Measurements from ENCODE around the gene NOL3.
A peak's percentile ranks its signal among the peaks of the same experiment; 100 is the strongest.

The NOL3 gene

GRCh38 chr16:67147437-67148140 is 22.7 kb upstream of the NOL3 start:
- FAIRE-seq = no peak
- no peak for TF ChIP-seq POLR2A (IDR thresholded peaks at IDR 0.05; ENCODE audit: low read depth, low read length)
- TF ChIP-seq TAF1 (IDR thresholded peaks at IDR 0.05; ENCODE audit: borderline replicate concordance, low read depth, low read length) = no peak
- DNase-seq (ENCODE audit: insufficient read length) = no peak

GRCh38 chr16:67148221-67148620 is 22.1 kb upstream of the NOL3 start:
- no peak for DNase-seq (ENCODE audit: insufficient read length)
- TF ChIP-seq POLR2AphosphoS5 (IDR thresholded peaks at IDR 0.05; ENCODE audit: low read depth, low read length) (no peak), POLR2A (IDR thresholded peaks at IDR 0.05; ENCODE audit: low read depth, low read length) (no peak), TAF1 (IDR thresholded peaks at IDR 0.05; ENCODE audit: borderline replicate concordance, low read depth, low read length) (no peak)
- FAIRE-seq = no peak

- TF ChIP-seq POLR2AphosphoS5 (IDR thresholded peaks at IDR 0.05; ENCODE audit: low read depth, low read length) (no peak), POLR2A (IDR thresholded peaks at IDR 0.05; ENCODE audit: low read depth, low read length) (no peak), TAF1 (IDR thresholded peaks at IDR 0.05; ENCODE audit: borderline replicate concordance, low read depth, low read length) (no peak)
- FAIRE-seq (no peak), DNase-seq (ENCODE audit: insufficient read length) (no peak)
Observed at GRCh38 chr16:67148656-67149275, 21.6 kb upstream of the NOL3 start.

GRCh38 chr16:67149276-67150046 is 20.9 kb upstream of the NOL3 start:
- TF ChIP-seq POLR2AphosphoS5 (IDR thresholded peaks at IDR 0.05; ENCODE audit: low read depth, low read length) (no peak), TAF1 (IDR thresholded peaks at IDR 0.05; ENCODE audit: borderline replicate concordance, low read depth, low read length) (no peak), POLR2A (IDR thresholded peaks at IDR 0.05; ENCODE audit: low read depth, low read length) (no peak)
- FAIRE-seq = no peak
- no peak for DNase-seq (ENCODE audit: insufficient read length)

- TF ChIP-seq POLR2A (IDR thresholded peaks at IDR 0.05; ENCODE audit: low read depth, low read length) (no peak), TAF1 (IDR thresholded peaks at IDR 0.05; ENCODE audit: borderline replicate concordance, low read depth, low read length) (no peak), POLR2AphosphoS5 (IDR thresholded peaks at IDR 0.05; ENCODE audit: low read depth, low read length) (no peak; the same call in 1 of the 2 replicates)
- FAIRE-seq = peak; percentile 92
- DNase-seq (ENCODE audit: insufficient read length) = peak; percentile 70
Observed at GRCh38 chr16:67150047-67150832, 20.1 kb upstream of the NOL3 start.

GRCh38 chr16:67150833-67151396 is 19.4 kb upstream of the NOL3 start, which contains the start of gene B3GNT9:
Gene B3GNT9 (minus strand): TSS chr16:67150998. CDS start chr16:67150485, 513 bp downstream.
- DNase-seq (ENCODE audit: insufficient read length) = peak; percentile 79
- TF ChIP-seq POLR2AphosphoS5 (IDR thresholded peaks at IDR 0.05; ENCODE audit: low read depth, low read length) = no peak
- TF ChIP-seq POLR2A (IDR thresholded peaks at IDR 0.05; ENCODE audit: low read depth, low read length) = no peak; the same call in 1 of the 2 replicates
- no peak for TF ChIP-seq TAF1 (IDR thresholded peaks at IDR 0.05; ENCODE audit: borderline replicate concordance, low read depth, low read length)
- FAIRE-seq = no peak

GRCh38 chr16:67151431-67152097 is 18.8 kb upstream of the NOL3 start:
- DNase-seq (ENCODE audit: insufficient read length) (no peak), FAIRE-seq (no peak)
- no peak for TF ChIP-seq POLR2A (IDR thresholded peaks at IDR 0.05; ENCODE audit: low read depth, low read length)
- TF ChIP-seq TAF1 (IDR thresholded peaks at IDR 0.05; ENCODE audit: borderline replicate concordance, low read depth, low read length) = no peak
- no peak for TF ChIP-seq POLR2AphosphoS5 (IDR thresholded peaks at IDR 0.05; ENCODE audit: low read depth, low read length)

- FAIRE-seq = no peak
- DNase-seq (ENCODE audit: insufficient read length) = no peak
- TF ChIP-seq POLR2AphosphoS5 (IDR thresholded peaks at IDR 0.05; ENCODE audit: low read depth, low read length) = no peak
- no peak for TF ChIP-seq POLR2A (IDR thresholded peaks at IDR 0.05; ENCODE audit: low read depth, low read length)
- no peak for TF ChIP-seq TAF1 (IDR thresholded peaks at IDR 0.05; ENCODE audit: borderline replicate concordance, low read depth, low read length)
Observed at GRCh38 chr16:67154578-67155294, 15.6 kb upstream of the NOL3 start.

- peak; percentile 95 for DNase-seq (ENCODE audit: insufficient read length)
- FAIRE-seq = peak; percentile 87
- TF ChIP-seq TAF1 (IDR thresholded peaks at IDR 0.05; ENCODE audit: borderline replicate concordance, low read depth, low read length) (no peak), POLR2AphosphoS5 (IDR thresholded peaks at IDR 0.05; ENCODE audit: low read depth, low read length) (no peak), POLR2A (IDR thresholded peaks at IDR 0.05; ENCODE audit: low read depth, low read length) (no peak)
Observed at GRCh38 chr16:67155295-67156142, 14.8 kb upstream of the NOL3 start.

Data from GM12892 (cell line).